Central memory CD8-positive, alpha-beta T cell (primary cell): ENCODE data around the gene DISP3.

Experiments used
- ATAC-seq: fragments of 150-1000 bp; cut with Tn5 transposase; replicated peaks from 2 replicates; pipeline ENCODE4 v1.10.0; 2022; ENCODE audit warnings: mild to moderate bottlenecking, moderate FRiP score, moderate number of reproducible peaks; ENCODE audit not compliant: poor library complexity, severe bottlenecking; ENCODE audit errors: extremely low read depth
- DNase-seq, 2 donors: peaks; one replicate each; pipeline ENCODE4 v3.0.0; 2021; ENCODE audit warnings: low spot score in 2 of 2
- H3K27ac Mint-ChIP-seq: one replicate; pipeline ENCODE4 v1.8.0; 2022; ENCODE audit warnings: low read depth, mild to moderate bottlenecking, moderate library complexity, mixed read lengths
- H3K27me3 Mint-ChIP-seq: one replicate; pipeline ENCODE4 v1.8.0; 2022; ENCODE audit warnings: mixed read lengths
- H3K36me3 Mint-ChIP-seq: one replicate; pipeline ENCODE4 v1.8.0; 2022; ENCODE audit warnings: mild to moderate bottlenecking, moderate library complexity, mixed read lengths; ENCODE audit not compliant: insufficient read depth
- H3K4me1 Mint-ChIP-seq: one replicate; pipeline ENCODE4 v1.8.0; 2022; ENCODE audit warnings: mixed read lengths
- H3K4me3 Mint-ChIP-seq: one replicate; pipeline ENCODE4 v1.8.0; 2022; ENCODE audit warnings: mild to moderate bottlenecking, moderate library complexity, mixed read lengths
- H3K9me3 Mint-ChIP-seq: one replicate; pipeline ENCODE4 v1.8.0; 2022; ENCODE audit warnings: mixed read lengths

Gene DISP3

DNA sequence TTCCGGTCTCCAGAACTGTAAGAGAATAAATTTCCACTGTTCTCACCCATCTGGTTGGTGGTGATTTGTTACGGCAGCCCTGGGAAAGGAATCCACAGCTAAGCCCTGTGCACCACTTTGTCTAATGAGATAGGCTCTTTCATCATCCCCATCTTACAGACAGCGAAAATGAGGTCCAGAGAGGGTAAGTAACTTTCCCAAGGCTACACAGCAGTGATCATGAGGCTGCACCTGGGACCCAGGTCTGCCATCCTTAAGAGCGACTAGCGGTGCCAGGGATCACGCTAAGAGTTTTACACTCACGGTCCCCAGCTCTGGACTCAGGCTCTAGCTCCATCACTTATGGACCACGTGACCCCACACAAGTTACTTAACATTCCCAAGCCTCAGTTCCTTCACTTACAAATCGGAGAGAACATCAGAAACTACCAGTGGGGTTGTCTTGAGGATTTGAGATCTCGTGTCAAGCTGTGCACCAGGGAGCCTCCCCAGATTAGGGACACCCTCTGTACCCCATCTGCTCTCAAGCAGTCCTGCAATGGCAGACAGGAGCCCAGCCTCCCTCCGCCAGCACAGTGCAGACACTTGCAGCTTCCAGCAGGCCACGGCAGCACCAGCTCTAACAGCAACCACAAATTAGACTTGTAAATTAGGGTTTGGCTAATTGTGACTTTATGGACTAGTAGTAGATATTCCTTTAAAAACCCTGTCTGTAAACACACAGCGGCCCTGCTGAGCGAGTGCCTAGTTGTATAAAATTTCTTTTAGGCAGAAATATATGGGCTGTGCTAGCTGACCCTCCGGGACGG lies 87.3 kb downstream of the DISP3 start:
- ATAC-seq (no peak), DNase-seq (no peak)
- Mint-ChIP-seq H3K4me1 (no peaks in the 10 kb centered on the region), H3K27ac (no peak overlapping the region), H3K36me3 (no peaks in the 10 kb centered on the region), H3K4me3 (no peak overlapping the region), H3K9me3 (no peaks in the 10 kb centered on the region), H3K27me3 (peaks cover 54% of the 10 kb centered on the region)

DNA sequence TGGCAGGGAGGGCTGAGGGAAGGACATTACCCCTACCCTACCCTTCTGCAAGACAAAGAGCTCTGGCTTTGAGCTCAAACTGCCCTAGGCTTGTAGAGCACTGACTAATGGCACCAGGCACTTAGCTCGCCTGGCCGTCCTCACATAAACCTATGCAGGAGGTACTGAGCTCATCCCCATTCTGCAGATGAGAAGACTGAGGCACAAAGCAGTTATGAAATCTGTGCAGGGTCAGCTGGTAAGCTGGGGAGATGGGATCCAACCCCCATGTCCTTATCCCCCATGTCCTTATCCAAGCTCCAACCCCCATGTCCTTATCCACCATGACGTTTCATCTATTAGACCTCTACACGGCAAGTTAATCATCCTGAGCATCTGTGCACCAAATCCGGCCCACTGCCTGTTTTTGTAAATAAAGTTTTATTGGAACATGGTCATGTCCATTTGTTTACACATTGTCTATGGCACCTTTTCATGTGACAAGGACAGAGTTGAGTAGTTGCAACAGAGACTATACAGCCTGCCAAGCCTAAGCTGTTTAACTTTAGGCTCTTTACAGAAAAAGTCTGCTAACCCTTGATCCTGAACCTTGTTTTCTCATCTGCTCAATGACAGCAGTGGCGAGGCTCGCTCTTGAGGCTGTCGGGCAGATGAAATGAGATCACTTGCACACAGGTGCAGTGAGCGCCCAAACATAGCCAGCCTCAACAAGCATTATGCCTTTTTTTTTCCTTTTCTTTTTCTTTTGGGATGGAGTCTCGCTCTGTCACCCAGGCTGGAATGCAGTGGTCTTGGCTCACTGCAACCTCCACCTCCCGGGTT lies 88.5 kb downstream of the DISP3 start:
- Mint-ChIP-seq H3K9me3 (no peaks in the 10 kb centered on the region), H3K27me3 (peaks cover 54% of the 10 kb centered on the region)
- no peak for ATAC-seq

DNA sequence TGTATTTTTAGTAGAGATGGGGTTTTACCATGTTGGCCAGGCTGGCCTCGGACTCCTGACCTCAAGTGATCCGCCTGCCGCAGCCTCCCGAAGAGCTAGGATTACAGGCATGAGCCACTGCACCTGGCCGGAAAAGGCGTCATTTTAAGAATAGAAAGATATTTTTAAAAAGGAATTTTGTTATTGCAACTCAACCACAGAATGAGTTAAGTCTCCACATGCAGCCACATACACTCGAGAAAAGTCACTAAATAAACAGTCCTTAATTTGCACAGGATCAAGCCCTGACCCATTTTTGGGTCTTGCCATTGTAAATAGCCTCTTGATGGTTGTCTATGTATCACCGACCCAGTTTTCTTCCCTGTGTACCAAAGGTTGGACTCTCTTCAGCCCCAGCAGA lies 89.7 kb downstream of the DISP3 start:
- Mint-ChIP-seq H3K27ac (no peak overlapping the region), H3K27me3 (peaks cover 51% of the 10 kb centered on the region), H3K36me3 (no peaks in the 10 kb centered on the region), H3K9me3 (no peaks in the 10 kb centered on the region), H3K4me3 (no peak overlapping the region), H3K4me1 (no peaks in the 10 kb centered on the region)
- DNase-seq (no peak), ATAC-seq (no peak)

More for the DNA sequence above, 88.5 kb downstream of the DISP3 start:
- H3K36me3 Mint-ChIP-seq, result no peaks in the 10 kb centered on the region
- no peaks in the 10 kb centered on the region for H3K4me1 Mint-ChIP-seq
- H3K4me3 Mint-ChIP-seq, result no peak overlapping the region
- no peak for DNase-seq
- no peak overlapping the region for H3K27ac Mint-ChIP-seq

- no peak overlapping the region for H3K4me3 Mint-ChIP-seq
- no peak for ATAC-seq
- no peak overlapping the region for H3K27ac Mint-ChIP-seq
- H3K36me3 Mint-ChIP-seq, result no peaks in the 10 kb centered on the region
- no peaks in the 10 kb centered on the region for H3K9me3 Mint-ChIP-seq
- no peak for DNase-seq
- peaks cover 44% of the 10 kb centered on the region for H3K27me3 Mint-ChIP-seq
- no peaks in the 10 kb centered on the region for H3K4me1 Mint-ChIP-seq
These were observed 90.6 kb downstream of the DISP3 start for GRCh38 chr1:11569551-11569950.

DNA sequence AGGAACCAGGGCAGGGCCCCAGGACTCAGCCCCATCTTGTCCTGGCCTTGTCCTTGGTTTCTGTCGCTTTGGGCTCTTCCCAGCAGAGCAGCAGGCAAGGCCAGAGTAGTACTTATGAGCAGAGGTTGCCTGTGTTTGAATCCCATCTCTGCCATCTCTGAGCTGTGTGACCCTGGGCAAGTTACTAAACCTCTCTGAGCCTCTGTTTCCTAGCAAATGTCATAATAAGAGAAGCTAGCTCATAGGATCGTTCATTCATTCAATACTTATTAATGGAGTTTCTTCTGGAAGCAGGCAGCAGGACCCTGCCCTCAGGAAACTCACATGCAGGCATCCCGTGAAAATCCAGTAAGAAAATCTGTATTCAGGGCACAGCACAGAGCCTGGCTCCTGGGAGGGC lies 91.0 kb downstream of the DISP3 start:
- ATAC-seq, result no peak
- no peak for DNase-seq
- Mint-ChIP-seq H3K9me3 (no peaks in the 10 kb centered on the region), H3K27me3 (peaks cover 44% of the 10 kb centered on the region), H3K27ac (no peak overlapping the region), H3K4me1 (no peaks in the 10 kb centered on the region), H3K4me3 (no peak overlapping the region), H3K36me3 (no peaks in the 10 kb centered on the region)

- H3K27ac Mint-ChIP-seq, result no peak overlapping the region
- no peaks in the 10 kb centered on the region for H3K36me3 Mint-ChIP-seq
- H3K27me3 Mint-ChIP-seq, result peaks cover 51% of the 10 kb centered on the region
- DNase-seq, result no peak
- no peaks in the 10 kb centered on the region for H3K4me1 Mint-ChIP-seq
- ATAC-seq, result no peak
- no peak overlapping the region for H3K4me3 Mint-ChIP-seq
- no peaks in the 10 kb centered on the region for H3K9me3 Mint-ChIP-seq
These were observed 91.9 kb downstream of the DISP3 start for GRCh38 chr1:11570821-11571380.

DNA sequence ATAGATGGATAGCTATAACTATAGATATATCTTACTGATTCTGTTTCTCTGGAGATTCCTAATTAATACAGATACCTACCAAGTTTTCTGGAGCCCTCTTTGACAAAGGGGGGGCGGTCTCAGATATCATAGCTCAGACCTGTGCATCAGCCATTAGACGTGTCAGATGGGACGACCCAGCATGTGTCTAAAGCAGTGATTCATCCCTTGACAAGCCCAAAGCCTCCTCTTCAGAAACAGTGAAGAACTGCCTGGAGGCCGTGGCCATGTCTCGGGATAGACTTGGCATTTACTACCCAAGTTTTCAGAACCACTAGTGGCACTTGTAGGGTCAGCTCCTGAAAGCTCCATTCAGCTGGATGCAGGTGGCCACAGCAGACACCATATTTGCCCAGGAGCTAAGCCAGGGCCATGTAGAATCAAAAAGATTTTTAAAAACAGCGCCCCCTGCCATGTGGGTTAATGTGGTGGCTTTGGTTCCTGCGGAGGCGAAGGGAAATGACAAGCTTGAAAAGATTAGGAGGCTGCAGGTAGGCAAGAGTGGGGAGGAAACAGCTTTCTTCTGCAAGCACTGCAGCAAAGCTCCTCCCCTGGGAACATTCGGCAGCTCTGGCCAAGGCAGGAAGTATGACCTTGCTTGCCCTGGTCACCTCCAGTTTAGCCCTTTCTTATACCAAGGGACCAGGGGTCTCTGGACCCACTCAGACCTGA lies 93.1 kb downstream of the DISP3 start:
- H3K4me3 Mint-ChIP-seq, result no peak overlapping the region
- no peaks in the 10 kb centered on the region for H3K9me3 Mint-ChIP-seq
- DNase-seq, result no peak
- H3K27me3 Mint-ChIP-seq, result peaks cover 62% of the 10 kb centered on the region
- no peaks in the 10 kb centered on the region for H3K4me1 Mint-ChIP-seq
- H3K36me3 Mint-ChIP-seq, result no peaks in the 10 kb centered on the region
- H3K27ac Mint-ChIP-seq, result no peak overlapping the region
- ATAC-seq, result no peak

DNA sequence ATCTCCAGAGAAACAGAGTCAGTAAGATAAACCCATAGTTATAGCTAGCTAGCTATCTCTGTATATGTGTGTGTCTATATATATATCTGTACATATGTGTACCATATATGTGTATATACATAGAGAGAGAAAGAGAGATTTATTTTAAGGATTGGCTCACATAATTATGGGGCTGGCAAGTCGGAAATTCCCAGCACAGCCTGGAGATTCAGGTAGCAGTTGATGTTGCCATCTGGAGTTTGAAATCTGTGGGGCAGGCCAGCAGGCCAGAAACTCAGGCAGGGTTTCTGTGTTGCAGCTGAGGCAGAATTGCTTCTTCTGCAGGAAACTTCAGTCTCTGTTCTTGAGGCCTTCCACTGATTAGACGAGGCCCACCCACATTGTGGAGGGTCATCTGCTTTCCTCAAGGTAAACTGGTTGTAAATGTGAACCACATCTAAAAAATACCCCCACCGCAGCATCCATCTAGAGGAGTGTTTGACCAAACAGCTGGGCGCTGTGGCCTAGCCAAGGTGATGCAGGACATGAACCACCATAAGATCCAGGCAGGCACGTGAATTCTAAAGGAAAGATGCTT lies 94.2 kb downstream of the DISP3 start:
- H3K27me3 Mint-ChIP-seq, result peaks cover 74% of the 10 kb centered on the region
- H3K36me3 Mint-ChIP-seq, result no peaks in the 10 kb centered on the region
- no peak overlapping the region for H3K27ac Mint-ChIP-seq
- DNase-seq, result no peak
- H3K4me1 Mint-ChIP-seq, result no peaks in the 10 kb centered on the region
- no peak overlapping the region for H3K4me3 Mint-ChIP-seq
- ATAC-seq, result no peak
- no peaks in the 10 kb centered on the region for H3K9me3 Mint-ChIP-seq

DNA sequence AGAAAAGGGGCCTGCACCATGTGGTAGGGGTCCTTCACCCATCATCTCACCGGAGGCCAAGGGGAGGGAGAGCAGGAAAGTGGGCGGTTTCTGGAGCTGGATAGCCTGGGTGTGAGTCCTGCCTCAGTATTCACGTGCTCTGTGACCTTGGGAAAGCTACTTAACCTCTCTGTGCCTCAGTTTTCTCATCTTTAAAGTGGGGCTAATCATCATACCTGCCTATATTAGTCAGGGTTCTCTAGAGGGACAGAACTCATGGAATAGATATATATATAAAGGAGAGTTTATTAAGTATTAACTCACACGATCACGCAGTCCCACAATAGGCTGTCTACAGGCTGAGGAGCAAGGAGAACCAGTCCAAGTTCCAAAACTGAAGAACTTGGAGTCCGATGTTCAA lies 96.6 kb downstream of the DISP3 start:
- no peak for ATAC-seq

DNA sequence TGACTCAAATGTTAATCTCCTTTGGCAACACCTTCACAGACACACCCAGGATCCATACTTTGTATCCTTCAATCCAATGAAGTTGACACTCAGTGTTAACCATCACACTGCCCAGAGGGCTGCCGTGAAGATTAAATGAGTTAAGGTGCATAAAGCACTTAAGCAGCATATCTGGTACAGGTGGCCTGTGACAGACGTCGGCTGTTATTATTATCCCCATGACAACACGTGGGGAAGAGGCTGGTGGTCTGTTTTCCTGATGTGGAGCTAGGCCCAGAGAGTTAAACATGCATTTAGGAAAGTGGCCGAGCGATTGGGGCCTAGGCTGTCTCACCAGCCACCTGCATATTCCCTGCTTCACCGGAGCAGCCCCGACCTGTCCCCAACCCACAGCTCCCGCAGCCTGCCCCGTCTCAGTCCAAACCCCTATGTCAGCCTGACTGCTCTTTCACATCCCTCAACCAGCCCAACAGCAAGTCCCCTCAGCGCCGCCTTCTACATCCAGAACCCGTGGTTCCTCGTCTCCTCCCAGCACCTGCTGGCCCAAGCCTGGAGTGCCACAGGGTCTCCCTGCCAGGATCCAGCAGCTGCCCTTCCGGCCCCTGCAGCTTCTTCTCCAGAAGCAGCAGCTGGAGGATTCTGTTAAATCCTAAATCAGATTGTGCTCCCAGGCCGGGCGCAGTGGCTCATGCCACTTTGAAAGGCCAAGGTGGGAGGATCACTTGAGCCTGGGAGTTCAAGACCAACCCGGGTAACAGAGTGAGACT lies 97.3 kb downstream of the DISP3 start:
- H3K27ac Mint-ChIP-seq, result no peak overlapping the region
- H3K9me3 Mint-ChIP-seq, result no peaks in the 10 kb centered on the region
- ATAC-seq (no peak), DNase-seq (no peak)
- peaks cover 73% of the 10 kb centered on the region for H3K27me3 Mint-ChIP-seq
- H3K36me3 Mint-ChIP-seq, result no peaks in the 10 kb centered on the region
- no peaks in the 10 kb centered on the region for H3K4me1 Mint-ChIP-seq
- H3K4me3 Mint-ChIP-seq, result no peak overlapping the region

More for the DNA sequence above, 96.6 kb downstream of the DISP3 start:
- Mint-ChIP-seq H3K36me3 (no peaks in the 10 kb centered on the region), H3K4me1 (no peaks in the 10 kb centered on the region), H3K4me3 (no peak overlapping the region), H3K27ac (no peak overlapping the region), H3K27me3 (peaks cover 73% of the 10 kb centered on the region), H3K9me3 (no peaks in the 10 kb centered on the region)
- DNase-seq, result no peak

DNA sequence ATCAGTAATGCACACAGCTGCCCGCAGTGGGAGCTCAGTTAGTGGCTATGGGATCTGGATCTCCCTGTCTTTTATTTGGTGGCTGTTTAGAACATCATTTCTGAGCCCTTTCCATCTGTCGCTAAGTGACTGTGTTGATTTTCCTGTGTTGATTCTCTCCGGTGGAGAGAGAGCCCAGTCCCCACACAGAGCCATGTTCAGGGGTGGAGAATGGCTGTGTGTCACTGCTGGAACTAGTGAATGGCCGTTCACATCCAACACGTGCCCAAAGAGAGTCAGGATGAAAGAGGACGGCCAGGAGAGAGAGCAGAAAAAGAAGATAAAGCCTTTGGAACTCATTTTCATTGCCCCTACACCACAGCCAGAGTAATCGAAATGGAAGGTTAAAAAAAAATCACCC lies 99.0 kb downstream of the DISP3 start:
- H3K27me3 Mint-ChIP-seq, result peaks cover 70% of the 10 kb centered on the region
- no peak overlapping the region for H3K4me3 Mint-ChIP-seq
- no peaks in the 10 kb centered on the region for H3K4me1 Mint-ChIP-seq
- no peaks in the 10 kb centered on the region for H3K9me3 Mint-ChIP-seq
- no peaks in the 10 kb centered on the region for H3K36me3 Mint-ChIP-seq
- no peak for DNase-seq
- no peak for ATAC-seq
- H3K27ac Mint-ChIP-seq, result no peak overlapping the region

DNA sequence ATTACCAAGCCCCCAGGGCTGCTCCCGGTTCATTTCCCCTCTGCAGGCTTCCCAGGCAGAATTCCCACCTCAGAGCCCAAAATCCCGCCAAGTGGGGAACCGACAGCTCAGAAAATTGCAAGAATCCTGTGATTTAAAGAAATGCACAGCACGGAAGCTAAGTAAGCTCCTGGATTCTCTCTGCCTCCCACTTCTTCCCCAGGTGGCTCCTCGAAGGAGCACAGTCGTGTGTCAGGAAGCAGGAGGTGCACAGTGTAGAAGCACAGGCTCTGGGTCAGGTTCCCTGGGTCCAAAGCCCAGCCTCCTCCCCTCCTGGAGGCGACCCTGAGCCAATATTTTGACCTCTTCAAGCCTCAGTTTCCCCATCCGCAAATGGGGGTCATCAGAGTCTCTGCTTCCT lies 100.6 kb downstream of the DISP3 start:
- no peak overlapping the region for H3K4me3 Mint-ChIP-seq
- H3K36me3 Mint-ChIP-seq, result no peaks in the 10 kb centered on the region

More for the DNA sequence above, 100.6 kb downstream of the DISP3 start:
- H3K9me3 Mint-ChIP-seq, result no peaks in the 10 kb centered on the region
- ATAC-seq (no peak), DNase-seq (no peak)
- peaks cover 84% of the 10 kb centered on the region for H3K27me3 Mint-ChIP-seq
- H3K27ac Mint-ChIP-seq, result no peak overlapping the region
- H3K4me1 Mint-ChIP-seq, result no peaks in the 10 kb centered on the region
